ENCODE data around the gene UNC13B.
"Not testable (repeated sequence)": the region's sequence is repeated elsewhere in the genome, so short reads cannot be mapped to it uniquely, and the experiment has no call there.

Gene UNC13B

GRCh38 chr9:35229066-35229778, 67.4 kb downstream of the UNC13B start:
- DNase-seq, result no peak

DNA sequence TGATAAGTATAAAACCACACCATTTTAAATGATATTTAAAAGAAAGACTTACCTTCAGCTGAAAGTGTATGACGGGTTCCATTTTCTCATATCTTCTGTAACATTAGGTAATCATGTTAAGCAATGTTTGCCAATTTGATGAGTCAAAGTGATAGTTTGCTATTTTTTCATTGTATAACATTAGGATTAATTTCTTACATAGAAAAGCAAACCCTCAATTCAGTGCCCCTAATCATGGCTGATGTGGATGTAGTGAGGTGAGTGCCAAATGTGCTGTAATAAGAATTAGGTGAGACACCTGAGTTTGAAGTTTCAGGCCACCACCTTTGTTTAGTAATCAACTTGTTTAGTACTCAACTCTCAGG, 68.0 kb downstream of the UNC13B start:
- no peak for DNase-seq

GRCh38 chr9:35232867-35233544, 71.2 kb downstream of the UNC13B start:
- DNase-seq, result peak; percentile 26

DNA sequence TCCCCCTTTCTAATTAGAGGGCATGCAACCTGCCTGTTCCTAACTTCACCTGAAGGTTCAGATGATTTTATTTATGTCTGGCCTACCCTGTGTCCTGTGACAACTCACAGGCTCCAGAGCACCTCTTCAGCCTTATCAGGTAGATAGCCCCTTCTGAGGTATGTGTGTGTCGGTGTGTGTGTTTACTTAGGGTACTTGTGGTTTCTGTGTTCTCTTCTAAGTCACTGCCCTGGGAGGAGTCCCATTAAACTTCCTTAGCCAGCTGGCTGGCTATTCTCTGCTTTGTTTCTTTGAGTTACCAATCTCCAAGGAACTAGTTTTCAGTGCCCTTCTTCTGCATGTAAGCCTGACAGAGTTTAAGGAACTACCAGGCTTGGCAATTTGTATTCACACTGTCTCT, 74.9 kb downstream of the UNC13B start:
- DNase-seq, result no peak

DNA sequence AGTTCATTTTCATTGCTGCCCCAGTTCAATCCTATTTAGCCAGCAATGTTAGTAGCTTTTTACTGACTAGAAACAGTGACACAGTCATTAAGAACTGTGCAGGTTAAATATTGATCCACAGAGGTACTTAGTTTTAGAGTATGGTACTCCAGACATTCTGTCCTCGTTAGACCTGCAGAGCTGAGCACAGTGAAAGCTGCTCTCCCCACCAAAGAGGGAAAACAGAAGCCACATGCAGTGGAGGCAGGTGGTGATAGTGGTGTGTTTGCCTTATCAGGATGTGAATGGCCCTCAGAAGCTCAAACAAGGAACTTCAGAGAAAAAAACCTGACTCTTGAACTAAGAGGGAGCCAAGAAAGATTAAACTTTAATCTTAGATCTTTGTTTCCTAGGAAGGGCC, 75.5 kb downstream of the UNC13B start:
- DNase-seq, result peak; percentile 61

DNA sequence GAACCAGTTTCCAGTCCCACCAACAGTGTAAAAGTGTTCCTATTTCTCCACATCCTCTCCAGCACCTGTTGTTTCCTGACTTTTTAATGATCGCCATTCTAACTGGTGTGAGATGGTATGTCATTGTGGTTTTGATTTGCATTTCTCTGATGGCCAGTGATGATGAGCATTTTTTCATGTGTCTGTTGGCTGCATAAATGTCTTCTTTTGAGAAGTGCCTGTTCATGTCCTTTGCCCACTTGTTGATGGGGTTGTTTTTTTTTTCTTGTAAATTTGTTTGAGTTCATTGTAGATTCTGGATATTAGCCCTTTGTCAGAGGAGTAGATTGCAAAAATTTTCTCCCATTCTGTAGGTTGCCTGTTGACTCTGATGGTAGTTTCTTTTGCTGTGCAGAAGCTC, 84.1 kb downstream of the UNC13B start:
- not testable (repeated sequence) for DNase-seq

GRCh38 chr9:35253075-35253474, 91.3 kb downstream of the UNC13B start:
- no peak for DNase-seq

- DNase-seq, result peak; percentile 64
These were observed 92.4 kb downstream of the UNC13B start for GRCh38 chr9:35254237-35254636.

DNA sequence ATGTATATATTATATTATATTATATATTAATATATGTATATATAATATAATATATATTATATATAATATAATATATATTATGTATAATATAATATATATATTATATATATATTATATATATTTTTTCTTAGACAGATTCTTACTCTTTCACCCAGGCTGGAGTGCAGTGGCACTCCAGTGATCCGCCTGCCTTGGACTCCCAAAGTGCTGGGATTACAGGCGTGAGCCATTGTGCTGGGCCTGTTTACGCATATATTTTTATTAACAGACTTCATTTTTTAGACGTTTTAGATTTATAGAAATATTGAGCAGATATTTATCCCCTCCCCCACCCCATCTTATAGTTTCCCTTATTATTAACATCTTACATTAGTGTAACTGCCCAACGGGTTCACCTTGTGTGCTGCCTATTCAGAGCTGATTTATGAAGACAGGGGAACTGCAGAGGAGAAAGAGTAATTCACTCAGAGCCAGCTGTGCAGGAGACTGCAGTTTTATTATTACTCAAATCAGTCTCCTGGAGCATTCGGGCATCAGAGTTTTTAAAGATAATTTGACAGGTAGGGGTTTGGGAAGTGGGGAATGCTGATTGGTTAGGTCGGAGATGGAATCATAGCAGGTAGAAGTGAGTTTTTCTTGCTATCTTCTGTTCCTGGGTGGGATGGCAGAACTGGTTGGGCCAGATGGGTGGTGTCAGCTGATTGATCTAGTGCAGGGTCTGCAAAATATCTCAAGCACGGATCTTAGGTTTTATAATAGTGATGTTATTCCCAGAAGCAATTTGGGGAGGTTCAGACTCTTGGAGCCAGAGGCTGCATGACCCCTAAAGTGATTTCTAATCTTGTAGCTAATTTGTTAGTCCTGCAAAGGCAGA, 93.4 kb downstream of the UNC13B start:
- DNase-seq, result no peak

- DNase-seq, result no peak
These were observed 96.3 kb downstream of the UNC13B start for GRCh38 chr9:35257986-35258659.

DNA sequence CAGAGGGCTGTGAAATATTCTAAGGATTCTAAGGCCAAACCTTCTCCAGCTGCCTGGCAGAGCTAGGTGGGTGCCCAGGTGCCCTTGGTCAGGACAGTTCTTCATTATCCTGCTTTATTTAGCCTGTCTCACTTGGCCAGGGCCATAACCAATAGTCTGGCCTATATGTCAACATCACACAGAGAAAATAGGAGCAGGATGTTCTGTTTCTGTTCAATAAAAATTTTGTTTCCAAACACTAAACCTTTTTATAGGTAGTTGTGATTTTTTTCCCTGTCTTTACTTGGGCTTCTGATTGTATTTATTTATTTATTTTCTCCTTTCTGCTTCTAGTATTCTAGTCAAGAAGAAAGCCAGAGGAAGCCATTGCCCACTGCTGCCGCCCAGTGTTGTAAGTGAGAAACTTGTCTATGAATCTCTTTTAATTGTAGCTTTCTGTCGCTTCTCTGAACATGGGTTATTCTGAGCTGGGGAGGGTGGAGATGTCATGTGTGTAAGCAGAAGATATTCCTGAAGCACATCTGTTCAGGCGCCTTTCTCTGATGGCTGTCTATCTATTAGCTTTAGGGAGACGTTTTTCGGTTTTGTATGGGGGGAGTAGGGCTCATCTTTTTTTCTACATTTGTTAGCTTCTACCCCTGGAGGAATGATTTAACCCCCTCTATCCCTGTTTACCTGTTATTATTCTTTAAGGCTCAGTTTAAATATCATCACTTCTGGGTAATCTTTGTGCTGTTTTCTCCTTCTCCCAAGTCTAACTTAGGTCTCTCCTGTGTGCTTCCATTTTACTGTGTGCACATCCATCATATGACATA, 97.1 kb downstream of the UNC13B start:
- peak; percentile 73 for DNase-seq

DNA sequence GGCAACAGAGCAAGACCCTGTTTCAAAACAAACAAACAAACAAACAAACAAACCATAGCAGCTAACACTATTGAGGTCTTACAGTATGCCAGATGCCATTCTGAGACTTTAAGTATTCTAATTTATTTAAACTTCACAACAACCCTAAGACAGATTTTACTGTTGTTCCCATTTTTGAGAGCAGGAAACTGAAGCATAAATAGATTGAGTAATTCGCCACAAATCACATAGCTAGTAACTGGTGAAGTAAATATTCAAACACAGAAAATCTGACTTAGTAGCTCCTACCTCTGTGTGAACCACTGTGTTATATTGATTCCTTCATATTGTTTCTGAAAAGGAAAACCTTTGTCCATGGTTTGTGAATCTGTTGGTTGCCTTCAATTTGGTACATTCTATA, 98.4 kb downstream of the UNC13B start:
- DNase-seq, result no peak

DNA sequence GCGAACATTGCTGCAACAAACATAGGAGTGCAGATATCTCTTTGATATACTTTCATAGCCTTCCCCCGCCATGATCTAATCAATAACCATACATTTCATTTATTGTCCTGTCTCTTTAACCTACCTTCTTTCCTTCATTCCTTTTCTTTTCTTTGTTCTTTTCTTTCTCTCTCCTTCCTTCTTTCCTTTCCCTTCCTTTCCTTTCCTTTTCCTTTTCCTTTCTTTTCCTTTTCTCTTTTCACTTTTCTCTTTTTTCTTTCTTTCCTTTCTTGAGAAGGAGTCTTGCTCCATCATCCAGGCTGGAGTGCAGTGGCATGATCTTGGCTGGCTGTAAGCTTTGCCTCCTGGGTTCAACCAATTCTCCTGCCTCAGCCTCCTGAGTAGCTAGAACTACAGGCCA, 100.3 kb downstream of the UNC13B start:
- no peak for DNase-seq

DNA sequence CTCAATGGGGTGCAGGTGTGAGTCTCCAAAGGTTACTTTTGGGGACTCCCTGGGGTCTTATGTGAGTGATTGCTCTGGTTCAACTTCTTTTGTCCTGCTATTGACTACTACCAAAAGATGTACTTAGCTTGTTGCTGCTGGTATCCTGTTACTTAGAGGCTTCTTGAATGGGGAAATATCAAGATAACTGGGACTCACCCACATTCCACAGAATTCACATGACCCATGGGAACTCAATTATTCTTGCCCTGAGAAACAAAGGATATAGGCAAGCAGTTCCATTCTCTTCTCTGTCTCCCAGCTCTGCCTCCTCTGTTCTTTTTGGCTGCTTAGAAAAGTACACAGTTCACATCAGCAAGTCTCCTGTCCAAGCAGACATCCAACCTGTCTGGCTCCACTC, 105.9 kb downstream of the UNC13B start:
- DNase-seq, result no peak

DNA sequence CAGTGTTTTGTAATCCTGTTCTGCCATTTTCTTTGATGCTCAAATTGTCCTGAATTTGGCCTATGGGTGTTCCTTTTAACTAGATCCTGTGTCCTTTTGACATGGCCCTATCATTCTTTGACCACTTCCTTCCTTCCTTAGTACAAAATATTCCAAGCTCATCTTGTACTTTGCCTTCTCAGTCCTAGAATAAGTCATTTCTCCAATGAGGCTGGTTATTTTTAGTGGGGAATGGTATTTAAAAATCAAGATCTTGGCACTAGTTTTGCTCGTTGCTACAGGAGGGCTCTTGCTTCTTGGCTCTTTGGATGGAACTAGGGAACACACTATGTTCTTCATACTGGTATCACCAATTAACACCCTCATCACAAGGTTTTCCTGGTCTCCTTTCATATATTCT, 108.1 kb downstream of the UNC13B start:
- no peak for DNase-seq

DNA sequence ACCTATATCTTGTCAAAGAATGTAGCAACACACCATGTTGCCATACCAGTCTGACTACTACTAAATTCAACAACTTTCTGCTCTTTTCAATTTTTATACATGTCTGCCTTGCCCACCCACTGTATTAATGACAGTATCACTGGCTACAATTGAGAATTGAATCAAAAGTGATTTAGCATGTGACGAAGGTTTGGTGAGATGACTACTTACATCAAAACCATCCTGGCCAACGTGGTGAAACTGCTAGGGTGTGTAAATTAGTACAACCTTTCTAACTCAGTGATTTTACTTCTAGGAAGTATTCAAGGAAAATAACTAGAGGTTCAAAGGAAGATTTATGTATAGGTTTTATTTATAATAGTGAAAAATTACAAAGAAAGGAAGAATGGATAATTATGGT, 109.8 kb downstream of the UNC13B start:
- no peak for DNase-seq

DNA sequence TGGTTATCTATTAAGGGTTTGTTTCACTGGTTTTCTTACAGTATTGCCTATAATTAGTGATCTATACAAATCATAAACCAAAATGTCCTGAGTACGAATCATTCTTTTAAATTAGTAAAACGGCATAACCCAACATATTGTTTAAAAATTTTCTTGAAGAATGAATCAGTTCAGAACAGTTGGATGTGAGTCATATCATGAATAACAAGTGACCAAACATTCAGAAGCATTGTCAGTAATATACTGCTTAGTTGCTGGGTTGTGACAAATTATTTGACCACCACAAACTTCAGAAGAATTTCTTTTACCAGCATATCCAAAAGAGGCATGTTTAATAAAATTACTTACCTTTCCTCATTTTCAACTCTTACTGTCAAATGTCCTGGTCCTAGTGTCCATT, 111.2 kb downstream of the UNC13B start:
- no peak for DNase-seq

DNA sequence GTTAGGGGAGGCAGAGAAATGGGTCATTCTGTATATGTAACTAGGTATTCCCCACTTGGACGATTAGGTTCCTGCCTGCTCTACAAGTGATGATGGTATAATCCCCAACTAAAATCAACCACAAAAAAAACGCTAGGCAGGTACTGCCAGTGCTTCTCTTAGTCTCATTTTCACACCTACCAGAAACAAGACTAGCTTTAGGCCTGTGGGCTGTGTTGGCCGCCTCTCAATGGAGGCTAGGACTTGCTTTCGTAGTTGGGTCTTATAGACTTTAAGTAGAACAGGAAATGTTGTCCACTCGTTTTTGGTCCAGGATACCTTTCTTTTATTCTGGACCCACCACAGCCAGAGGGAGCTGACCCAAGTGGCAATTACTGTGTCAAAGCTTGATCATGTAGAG, 111.8 kb downstream of the UNC13B start:
- DNase-seq, result no peak

- DNase-seq, result no peak
These were observed 113.2 kb downstream of the UNC13B start for GRCh38 chr9:35274993-35275392.

DNA sequence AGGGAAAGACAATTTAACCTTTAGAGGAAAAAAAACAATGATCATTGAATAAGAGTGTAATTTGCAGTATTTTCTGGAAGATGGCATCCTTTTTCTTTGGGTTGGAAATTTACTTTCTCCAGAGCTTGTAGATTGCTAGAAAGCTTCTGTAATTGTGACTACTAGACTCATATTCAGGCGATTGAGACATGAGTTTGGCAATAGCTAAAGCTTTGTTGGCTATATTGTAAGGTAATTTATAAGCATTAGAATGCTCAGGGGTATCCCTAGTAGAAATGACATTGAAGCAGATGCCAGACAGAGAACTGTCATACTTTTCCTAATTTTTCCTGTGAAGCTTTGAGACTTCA, 115.3 kb downstream of the UNC13B start:
- DNase-seq, result no peak

DNA sequence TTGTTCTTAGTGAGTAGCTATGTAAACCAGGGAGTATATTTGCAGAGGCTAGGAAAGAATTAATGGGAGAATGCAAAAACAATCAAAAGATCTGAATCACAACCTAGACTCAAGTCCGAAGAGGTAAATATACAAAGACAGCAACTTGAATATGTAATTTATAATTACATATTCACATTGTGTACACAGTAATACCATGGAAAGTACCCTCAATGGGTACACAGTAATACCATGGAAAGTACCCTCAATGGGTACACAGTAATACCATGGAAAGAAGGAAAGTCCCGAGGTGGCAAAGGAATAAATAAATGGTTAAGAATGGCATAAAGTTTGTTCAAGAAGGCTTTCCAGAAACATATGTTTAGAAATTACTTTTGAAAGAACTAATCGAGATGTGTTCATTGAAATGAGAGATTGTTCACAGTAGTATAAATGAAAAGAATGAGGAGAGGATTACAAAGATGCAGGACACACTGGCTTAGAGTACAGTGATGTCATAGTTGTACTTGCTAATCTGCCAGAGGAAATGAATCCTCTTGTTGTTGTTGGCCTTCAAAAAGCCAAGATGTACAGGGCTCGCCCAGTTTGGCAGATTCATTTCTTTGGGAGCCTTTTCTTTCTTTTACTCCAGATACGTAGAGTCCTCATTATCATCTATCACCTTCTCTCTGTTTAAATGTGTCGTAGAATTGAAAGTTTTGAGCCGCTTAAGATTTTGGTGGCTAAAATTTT, 116.0 kb downstream of the UNC13B start:
- DNase-seq, result no peak

GRCh38 chr9:35279946-35280345, 118.1 kb downstream of the UNC13B start:
- DNase-seq, result no peak
